HCT116 (cell line): Measurements from ENCODE around the gene ACTN1.

Experiments
- CTCF ChIP-seq, 3 experiments: fragments of 200-600 bp in 1 of 3; sonication (generic) in 1 of 3; IDR thresholded peaks in 2 of 3; conservative IDR thresholded peaks in 1 of 3; 2 replicates each; pipeline ENCODE4 v1.5.1; 2012 to 2017; ENCODE audit warnings: low read depth in 2 of 3, low read length in 2 of 3, antibody characterized with exemption in 1 of 3, borderline replicate concordance in 1 of 3, control low read depth in 1 of 3, mild to moderate bottlenecking in 1 of 3, mixed read lengths in 1 of 3, mixed run types in 1 of 3, moderate library complexity in 1 of 3; ENCODE audit not compliant: insufficient read depth in 1 of 3
- POLR2A ChIP-seq: IDR thresholded peaks from 2 replicates; pipeline ENCODE4 v1.7.0; 2011; ENCODE audit warnings: borderline replicate concordance; ENCODE audit not compliant: insufficient read depth, insufficient read length; ENCODE audit errors: extremely low read depth
- SP1 ChIP-seq: IDR thresholded peaks from 2 replicates; pipeline ENCODE4 v1.6.1; 2012; ENCODE audit warnings: low read depth

GRCh38 chr14:68910540-68910939 lies 68.6 kb downstream of the ACTN1 start:
- TF ChIP-seq CTCF (IDR thresholded peaks at IDR 0.05 in 2 of 3, conservative IDR thresholded peaks at IDR 0.05 in 1 of 3; ENCODE audit: borderline replicate concordance in 1 of 3, insufficient read depth in 1 of 3, low read depth in 2 of 3, low read length in 2 of 3), result no peak
- TF ChIP-seq POLR2A, result no peak
- TF ChIP-seq SP1, result no peak
